ENCODE measurements around the gene GTSE1. TPM values are rescaled to one million over a fixed set of nuclear protein-coding genes. Genes with fewer than 3 reads are reported as not detected.
A peak's percentile ranks its signal among the peaks of the same experiment; 100 is the strongest.

GTSE1 gene
- total and polyA plus RNA-seq, 2 of the 13 experiments (the other 11 are each of a cell fraction or from before 2014, with no cell fraction given) = 10.7 to 13.5 TPM

GRCh38 chr22:46250035-46250782 lies 46.5 kb upstream of the GTSE1 start, which contains the start of gene CDPF1 (continued):
- TF ChIP-seq HDAC6 (IDR thresholded peaks at IDR 0.05; ENCODE audit: low read depth, low read length) (no peak), KDM6A (CRISPR knock-in tag; IDR thresholded peaks at IDR 0.05; ENCODE audit: low read depth) (no peak), PHF5A (CRISPR knock-in tag; IDR thresholded peaks at IDR 0.05; ENCODE audit: low read depth, unreplicated experiment) (no peak), JDP2 (CRISPR knock-in tag; IDR thresholded peaks at IDR 0.05; ENCODE audit: borderline replicate concordance) (peak; percentile 23; the same call in 1 of the 2 replicates), GPN1 (CRISPR knock-in tag; IDR thresholded peaks at IDR 0.05; ENCODE audit: borderline replicate concordance) (no peak), ZSCAN30 (CRISPR knock-in tag; IDR thresholded peaks at IDR 0.05) (peak; percentile 69; the same call in 1 of the 2 replicates), MZF1 (CRISPR knock-in tag; IDR thresholded peaks at IDR 0.05; ENCODE audit: borderline replicate concordance) (no peak), PPARG (CRISPR knock-in tag; conservative IDR thresholded peaks at IDR 0.05) (peak; percentile 60), CHCHD3 (CRISPR knock-in tag; IDR thresholded peaks at IDR 0.05) (no peak), SMAD1 (CRISPR knock-in tag; IDR thresholded peaks at IDR 0.05; ENCODE audit: borderline replicate concordance, low read depth) (no peak; the same call in none of the 2 replicates), TEAD3 (CRISPR knock-in tag; optimal IDR thresholded peaks at IDR 0.05; ENCODE audit: borderline replicate concordance) (peak; percentile 6), PAWR (CRISPR knock-in tag; IDR thresholded peaks at IDR 0.05; ENCODE audit: borderline replicate concordance) (no peak), REPIN1 (CRISPR knock-in tag; IDR thresholded peaks at IDR 0.05; ENCODE audit: borderline replicate concordance, low read depth) (peak; percentile 27; the same call in 1 of the 2 replicates), RAD51 (IDR thresholded peaks at IDR 0.05; ENCODE audit: borderline replicate concordance) (no peak), EHMT2 (IDR thresholded peaks at IDR 0.05; ENCODE audit: borderline replicate concordance, low read depth, low read length) (no peak), ZNF160 (CRISPR knock-in tag; IDR thresholded peaks at IDR 0.05) (peak; percentile 87), ZMYM3 (CRISPR knock-in tag; IDR thresholded peaks at IDR 0.05) (no peak), ZFP36 (IDR thresholded peaks at IDR 0.05; ENCODE audit: borderline replicate concordance, low read depth, low read length, partially characterized antibody) (no peak), NFIB (CRISPR knock-in tag; IDR thresholded peaks at IDR 0.05; ENCODE audit: borderline replicate concordance) (no peak), SRSF9 (IDR thresholded peaks at IDR 0.05; ENCODE audit: borderline replicate concordance, insufficient read depth, low read depth, low read length, poor library complexity, severe bottlenecking) (no peak), POLR2G (IDR thresholded peaks at IDR 0.05; ENCODE audit: low read depth, low read length) (peak; percentile 91), PHB2 (IDR thresholded peaks at IDR 0.05; ENCODE audit: partially characterized antibody) (no peak), ZBTB1 (CRISPR knock-in tag; IDR thresholded peaks at IDR 0.05; ENCODE audit: borderline replicate concordance) (no peak), ZNF781 (CRISPR knock-in tag; IDR thresholded peaks at IDR 0.05; ENCODE audit: borderline replicate concordance, not compliant biosample characterization) (no peak)
- TF ChIP-seq, protein P1, sequence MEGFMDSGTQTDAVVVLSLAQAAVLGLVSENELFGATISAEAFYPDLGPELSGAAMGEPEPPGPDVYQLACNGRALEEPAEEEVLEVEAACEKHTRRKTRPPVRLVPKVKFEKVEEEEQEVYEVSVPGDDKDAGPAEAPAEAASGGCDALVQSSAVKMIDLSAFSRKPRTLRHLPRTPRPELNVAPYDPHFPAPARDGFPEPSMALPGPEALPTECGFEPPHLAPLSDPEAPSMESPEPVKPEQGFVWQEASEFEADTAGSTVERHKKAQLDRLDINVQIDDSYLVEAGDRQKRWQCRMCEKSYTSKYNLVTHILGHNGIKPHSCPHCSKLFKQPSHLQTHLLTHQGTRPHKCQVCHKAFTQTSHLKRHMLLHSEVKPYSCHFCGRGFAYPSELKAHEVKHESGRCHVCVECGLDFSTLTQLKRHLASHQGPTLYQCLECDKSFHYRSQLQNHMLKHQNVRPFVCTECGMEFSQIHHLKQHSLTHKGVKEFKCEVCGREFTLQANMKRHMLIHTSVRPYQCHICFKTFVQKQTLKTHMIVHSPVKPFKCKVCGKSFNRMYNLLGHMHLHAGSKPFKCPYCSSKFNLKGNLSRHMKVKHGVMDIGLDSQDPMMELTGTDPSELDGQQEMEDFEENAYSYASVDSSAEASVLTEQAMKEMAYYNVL (CRISPR knock-in tag; IDR thresholded peaks at IDR 0.05; ENCODE audit: borderline replicate concordance) = 0 out of 2 replicates have a peak, but pooled peaks have one; percentile 54
- TF ChIP-seq, protein P2, sequence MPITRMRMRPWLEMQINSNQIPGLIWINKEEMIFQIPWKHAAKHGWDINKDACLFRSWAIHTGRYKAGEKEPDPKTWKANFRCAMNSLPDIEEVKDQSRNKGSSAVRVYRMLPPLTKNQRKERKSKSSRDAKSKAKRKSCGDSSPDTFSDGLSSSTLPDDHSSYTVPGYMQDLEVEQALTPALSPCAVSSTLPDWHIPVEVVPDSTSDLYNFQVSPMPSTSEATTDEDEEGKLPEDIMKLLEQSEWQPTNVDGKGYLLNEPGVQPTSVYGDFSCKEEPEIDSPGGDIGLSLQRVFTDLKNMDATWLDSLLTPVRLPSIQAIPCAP (CRISPR knock-in tag; IDR thresholded peaks at IDR 0.05; ENCODE audit: low read depth) = peak; percentile 24; the same call in 1 of the 2 replicates

Measured in HepG2 (cell line).